ENCODE data around the gene NINJ2. TPM values are rescaled to one million over a fixed set of nuclear protein-coding genes. Genes with fewer than 3 reads are reported as not detected.

The NINJ2 gene
- total and polyA plus RNA-seq, 2 donors, result 11.5 to 11.8 TPM

GRCh38 chr12:588646-589045 is 74.6 kb downstream of the NINJ2 start:
- H3K4me3 ChIP-seq (ENCODE audit: low read length in 2 of 2), result no peak overlapping the region
- H3K36me3 ChIP-seq (ENCODE audit: control insufficient read depth in 2 of 2, insufficient read depth in 2 of 2, low read length in 1 of 2), result no peaks in the 10 kb centered on the region
- H3K27ac ChIP-seq (ENCODE audit: low read depth in 1 of 2, low read length in 1 of 2), result no peak overlapping the region
- no peaks in the 10 kb centered on the region for H3K9me3 ChIP-seq (ENCODE audit: control insufficient read depth in 2 of 2, insufficient read depth in 1 of 2, low read length in 1 of 2)
- peaks cover 0 to 11% of the 10 kb centered on the region in 2 donors for H3K4me1 ChIP-seq (ENCODE audit: control insufficient read depth in 2 of 2, insufficient read depth in 2 of 2, low read length in 2 of 2)
- WGBS, result 96% methylated on average over 4 of the region's 4 CpGs
- H3K27me3 ChIP-seq (ENCODE audit: control insufficient read depth in 2 of 2, insufficient read depth in 1 of 2, low read length in 1 of 2), result no peaks in the 10 kb centered on the region
- no peak for DNase-seq (ENCODE audit: low read depth in 6 of 9, low spot score in 9 of 9)

- 95% methylated on average over 10 of the region's 10 CpGs for WGBS
- Histone ChIP-seq H3K9me3 (ENCODE audit: control insufficient read depth in 2 of 2, insufficient read depth in 1 of 2, low read length in 1 of 2) (no peaks in the 10 kb centered on the region), H3K27ac (ENCODE audit: low read depth in 1 of 2, low read length in 1 of 2) (no peak overlapping the region), H3K27me3 (ENCODE audit: control insufficient read depth in 2 of 2, insufficient read depth in 1 of 2, low read length in 1 of 2) (no peaks in the 10 kb centered on the region), H3K36me3 (ENCODE audit: control insufficient read depth in 2 of 2, insufficient read depth in 2 of 2, low read length in 1 of 2) (no peaks in the 10 kb centered on the region), H3K4me1 (ENCODE audit: control insufficient read depth in 2 of 2, insufficient read depth in 2 of 2, low read length in 2 of 2) (peaks cover 0 to 11% of the 10 kb centered on the region in 2 donors), H3K4me3 (ENCODE audit: low read length in 2 of 2) (no peak overlapping the region)
- no peak for DNase-seq (ENCODE audit: low read depth in 6 of 9, low spot score in 9 of 9)
These were observed 75.3 kb downstream of the NINJ2 start for GRCh38 chr12:588024-588322.

GRCh38 chr12:587132-588023 is 75.9 kb downstream of the NINJ2 start:
- 92% methylated on average over 18 of the region's 18 CpGs for WGBS
- Histone ChIP-seq H3K4me1 (ENCODE audit: control insufficient read depth in 2 of 2, insufficient read depth in 2 of 2, low read length in 2 of 2) (peaks cover 0 to 11% of the 10 kb centered on the region in 2 donors), H3K27me3 (ENCODE audit: control insufficient read depth in 2 of 2, insufficient read depth in 1 of 2, low read length in 1 of 2) (no peaks in the 10 kb centered on the region), H3K27ac (ENCODE audit: low read depth in 1 of 2, low read length in 1 of 2) (no peak overlapping the region), H3K36me3 (ENCODE audit: control insufficient read depth in 2 of 2, insufficient read depth in 2 of 2, low read length in 1 of 2) (no peaks in the 10 kb centered on the region), H3K4me3 (ENCODE audit: low read length in 2 of 2) (no peak overlapping the region), H3K9me3 (ENCODE audit: control insufficient read depth in 2 of 2, insufficient read depth in 1 of 2, low read length in 1 of 2) (no peaks in the 10 kb centered on the region)
- no peak for DNase-seq (ENCODE audit: low read depth in 6 of 9, low spot score in 9 of 9)

GRCh38 chr12:586318-587071 is 76.8 kb downstream of the NINJ2 start:
- no peaks in the 10 kb centered on the region for H3K27me3 ChIP-seq (ENCODE audit: control insufficient read depth in 2 of 2, insufficient read depth in 1 of 2, low read length in 1 of 2)
- no peak for DNase-seq (ENCODE audit: low read depth in 6 of 9, low spot score in 9 of 9)
- WGBS, result 91% methylated on average over 16 of the region's 16 CpGs
- no peaks in the 10 kb centered on the region for H3K9me3 ChIP-seq (ENCODE audit: control insufficient read depth in 2 of 2, insufficient read depth in 1 of 2, low read length in 1 of 2)
- peaks cover 0 to 6% of the 10 kb centered on the region in 2 donors for H3K4me1 ChIP-seq (ENCODE audit: control insufficient read depth in 2 of 2, insufficient read depth in 2 of 2, low read length in 2 of 2)
- H3K27ac ChIP-seq (ENCODE audit: low read depth in 1 of 2, low read length in 1 of 2), result no peak overlapping the region
- H3K36me3 ChIP-seq (ENCODE audit: control insufficient read depth in 2 of 2, insufficient read depth in 2 of 2, low read length in 1 of 2), result no peaks in the 10 kb centered on the region
- no peak overlapping the region for H3K4me3 ChIP-seq (ENCODE audit: low read length in 2 of 2)

GRCh38 chr12:585062-586061 is 77.9 kb downstream of the NINJ2 start:
- Histone ChIP-seq H3K27me3 (ENCODE audit: control insufficient read depth in 2 of 2, insufficient read depth in 1 of 2, low read length in 1 of 2) (no peaks in the 10 kb centered on the region), H3K36me3 (ENCODE audit: control insufficient read depth in 2 of 2, insufficient read depth in 2 of 2, low read length in 1 of 2) (no peaks in the 10 kb centered on the region), H3K4me3 (ENCODE audit: low read length in 2 of 2) (no peak overlapping the region), H3K4me1 (ENCODE audit: control insufficient read depth in 2 of 2, insufficient read depth in 2 of 2, low read length in 2 of 2) (no peaks in the 10 kb centered on the region), H3K27ac (ENCODE audit: low read depth in 1 of 2, low read length in 1 of 2) (no peak overlapping the region), H3K9me3 (ENCODE audit: control insufficient read depth in 2 of 2, insufficient read depth in 1 of 2, low read length in 1 of 2) (no peaks in the 10 kb centered on the region)
- DNase-seq (ENCODE audit: low read depth in 6 of 9, low spot score in 9 of 9), result no peak
- 96% methylated on average over 30 of the region's 30 CpGs for WGBS

- DNase-seq (ENCODE audit: low read depth in 6 of 9, low spot score in 9 of 9), result no peak
- Histone ChIP-seq H3K27me3 (ENCODE audit: control insufficient read depth in 2 of 2, insufficient read depth in 1 of 2, low read length in 1 of 2) (no peaks in the 10 kb centered on the region), H3K9me3 (ENCODE audit: control insufficient read depth in 2 of 2, insufficient read depth in 1 of 2, low read length in 1 of 2) (no peaks in the 10 kb centered on the region), H3K27ac (ENCODE audit: low read depth in 1 of 2, low read length in 1 of 2) (no peak overlapping the region), H3K36me3 (ENCODE audit: control insufficient read depth in 2 of 2, insufficient read depth in 2 of 2, low read length in 1 of 2) (no peaks in the 10 kb centered on the region), H3K4me1 (ENCODE audit: control insufficient read depth in 2 of 2, insufficient read depth in 2 of 2, low read length in 2 of 2) (no peaks in the 10 kb centered on the region), H3K4me3 (ENCODE audit: low read length in 2 of 2) (no peak overlapping the region)
- 84% methylated on average over 13 of the region's 13 CpGs for WGBS
These were observed 79.9 kb downstream of the NINJ2 start for GRCh38 chr12:583251-583869.

- Histone ChIP-seq H3K36me3 (ENCODE audit: control insufficient read depth in 2 of 2, insufficient read depth in 2 of 2, low read length in 1 of 2) (no peaks in the 10 kb centered on the region), H3K27ac (ENCODE audit: low read depth in 1 of 2, low read length in 1 of 2) (no peak overlapping the region), H3K27me3 (ENCODE audit: control insufficient read depth in 2 of 2, insufficient read depth in 1 of 2, low read length in 1 of 2) (no peaks in the 10 kb centered on the region), H3K4me1 (ENCODE audit: control insufficient read depth in 2 of 2, insufficient read depth in 2 of 2, low read length in 2 of 2) (no peaks in the 10 kb centered on the region), H3K4me3 (ENCODE audit: low read length in 2 of 2) (no peak overlapping the region), H3K9me3 (ENCODE audit: control insufficient read depth in 2 of 2, insufficient read depth in 1 of 2, low read length in 1 of 2) (no peaks in the 10 kb centered on the region)
- DNase-seq (ENCODE audit: low read depth in 6 of 9, low spot score in 9 of 9), result no peak
- WGBS, result 95% methylated on average over 9 of the region's 9 CpGs
These were observed 81.5 kb downstream of the NINJ2 start for GRCh38 chr12:581746-582145.

- WGBS, result 97% methylated on average over 5 of the region's 5 CpGs
- no peak for DNase-seq (ENCODE audit: low read depth in 6 of 9, low spot score in 9 of 9)
- Histone ChIP-seq H3K27ac (ENCODE audit: low read depth in 1 of 2, low read length in 1 of 2) (no peak overlapping the region), H3K27me3 (ENCODE audit: control insufficient read depth in 2 of 2, insufficient read depth in 1 of 2, low read length in 1 of 2) (no peaks in the 10 kb centered on the region), H3K4me3 (ENCODE audit: low read length in 2 of 2) (no peak overlapping the region), H3K4me1 (ENCODE audit: control insufficient read depth in 2 of 2, insufficient read depth in 2 of 2, low read length in 2 of 2) (peaks cover 1 to 3% of the 10 kb centered on the region in 2 donors), H3K36me3 (ENCODE audit: control insufficient read depth in 2 of 2, insufficient read depth in 2 of 2, low read length in 1 of 2) (no peaks in the 10 kb centered on the region), H3K9me3 (ENCODE audit: control insufficient read depth in 2 of 2, insufficient read depth in 1 of 2, low read length in 1 of 2) (no peaks in the 10 kb centered on the region)
These were observed 81.9 kb downstream of the NINJ2 start for GRCh38 chr12:581321-581720.
